Stimulated activated CD8-positive, alpha-beta memory T cell treated with anti-CD3 and anti-CD28 coated beads, Interleukin-2, amount 100 ng/mL, for 1 hour (primary cell): Measurements from ENCODE around the gene C19orf81.
A peak's percentile ranks its signal among the peaks of the same experiment; 100 is the strongest.

Experiments
- DNase-seq, 2 donors: peaks; one replicate each; pipeline ENCODE4 v3.0.0-alpha.2; 2020; ENCODE audit warnings: low read depth in 2 of 2

The C19orf81 gene

GRCh38 chr19:50629801-50630200 lies 19.4 kb upstream of the C19orf81 start:
- DNase-seq = no peak

- no peak for DNase-seq
These were observed 17.0 kb upstream of the C19orf81 start for GRCh38 chr19:50632151-50632835.

- no peak for DNase-seq
These were observed 15.9 kb upstream of the C19orf81 start for GRCh38 chr19:50633359-50633758.

- DNase-seq = no peak
These were observed 15.3 kb upstream of the C19orf81 start for GRCh38 chr19:50633973-50634372.

- DNase-seq = no peak
These were observed 12.7 kb upstream of the C19orf81 start for GRCh38 chr19:50636317-50637085.

GRCh38 chr19:50638600-50638999 lies 10.6 kb upstream of the C19orf81 start:
- no peak for DNase-seq

GRCh38 chr19:50639121-50640112 lies 9.8 kb upstream of the C19orf81 start, which contains the start of gene SYT3:
TSS of gene SYT3 (minus strand) at chr19:50639881. CDS start at chr19:50637411, 2,470 bp downstream.
- peak in 1 of 2 donors; percentile 15 for DNase-seq

GRCh38 chr19:50640368-50640767 lies 8.9 kb upstream of the C19orf81 start:
- DNase-seq = no peak

GRCh38 chr19:50644315-50644915 lies 4.8 kb upstream of the C19orf81 start:
- DNase-seq = no peak

GRCh38 chr19:50645107-50645506 lies 4.1 kb upstream of the C19orf81 start:
- no peak for DNase-seq

- DNase-seq = no peak
These were observed 3.0 kb upstream of the C19orf81 start for GRCh38 chr19:50646074-50646807.

- no peak for DNase-seq
These were observed 1.2 kb upstream of the C19orf81 start for GRCh38 chr19:50647879-50648615.

- DNase-seq = no peak
These were observed 586 bp upstream of the C19orf81 start for GRCh38 chr19:50648659-50649058.

- no peak for DNase-seq
These were observed 1.9 kb downstream of the C19orf81 start for GRCh38 chr19:50651174-50651573.

- no peak for DNase-seq
These were observed 3.5 kb downstream of the C19orf81 start for GRCh38 chr19:50652722-50653121.

- DNase-seq = no peak
These were observed 5.6 kb downstream of the C19orf81 start for GRCh38 chr19:50654882-50655281.

- DNase-seq = no peak
These were observed 8.0 kb downstream of the C19orf81 start for GRCh38 chr19:50657222-50657669.

GRCh38 chr19:50657712-50658440 lies 8.6 kb downstream of the C19orf81 start:
- peak; percentile 61 to 67 for DNase-seq
